H1 (cell line): ENCODE results near the gene UBTD1. TPM values are rescaled to one million over a fixed set of nuclear protein-coding genes. Genes with fewer than 3 reads are reported as not detected.

Experiments
- EP300 ChIP-seq, 2 experiments: IDR thresholded peaks; 1 replicate in 1 of 2; 2 replicates in 1 of 2; pipeline ENCODE4 v1.6.1; 2011 to 2012; ENCODE audit warnings: low read depth in 2 of 2, low read length in 2 of 2, mild to moderate bottlenecking in 2 of 2, borderline replicate concordance in 1 of 2, inconsistent platforms in 1 of 2, moderate library complexity in 1 of 2
- GABPA ChIP-seq: IDR thresholded peaks from 2 replicates; pipeline ENCODE4 v1.6.1; 2011; ENCODE audit warnings: mild to moderate bottlenecking, low read length, moderate library complexity, borderline replicate concordance; ENCODE audit not compliant: insufficient read depth
- POU5F1 ChIP-seq: IDR thresholded peaks from 2 replicates; pipeline ENCODE4 v1.6.1; 2011; ENCODE audit warnings: low read depth, mild to moderate bottlenecking, low read length, moderate library complexity
- USF2 ChIP-seq: IDR thresholded peaks from 2 replicates; pipeline ENCODE4 v1.6.1; 2011; ENCODE audit warnings: low read length, improper control_type of control experiment
- polyA plus RNA-seq, 7 experiments: library from polyadenylated mRNA; depleted of rRNA in 3 of 7; stranded (reverse) in 5 of 7; unstranded in 2 of 7; fragments of >200 nt in 5 of 7; fragments of 200-250 nt in 2 of 7; gene quantifications; 1 replicate in 5 of 7; 2 replicates in 1 of 7; 4 replicates in 1 of 7; pipeline versions ENCODE4 v1.2.1 to v1.2.3, GENCODE V29; 2011 to 2013; ENCODE audit warnings: missing spikeins in 2 of 7, mixed read lengths in 2 of 7
- total RNA-seq: library from RNA; stranded (reverse); fragmentation: NEBNext Ultra II Directional; extraction: Animal tissue kit (Norgen Biotek cat#: 25700); gene quantifications from 2 replicates; pipeline ENCODE4 v1.2.1, GENCODE V29; 2021
- TF ChIP-seq, protein P1 (sequence below): IDR thresholded peaks from 2 replicates; pipeline ENCODE4 v1.6.1; 2011; ENCODE audit warnings: low read depth, mild to moderate bottlenecking, low read length; ENCODE audit not compliant: insufficient read depth

The UBTD1 gene
- total and polyA plus RNA-seq, 2 of the 8 experiments (the other 6 are each of a cell fraction or from before 2014, with no cell fraction given), result 22.3 to 36.2 TPM

DNA sequence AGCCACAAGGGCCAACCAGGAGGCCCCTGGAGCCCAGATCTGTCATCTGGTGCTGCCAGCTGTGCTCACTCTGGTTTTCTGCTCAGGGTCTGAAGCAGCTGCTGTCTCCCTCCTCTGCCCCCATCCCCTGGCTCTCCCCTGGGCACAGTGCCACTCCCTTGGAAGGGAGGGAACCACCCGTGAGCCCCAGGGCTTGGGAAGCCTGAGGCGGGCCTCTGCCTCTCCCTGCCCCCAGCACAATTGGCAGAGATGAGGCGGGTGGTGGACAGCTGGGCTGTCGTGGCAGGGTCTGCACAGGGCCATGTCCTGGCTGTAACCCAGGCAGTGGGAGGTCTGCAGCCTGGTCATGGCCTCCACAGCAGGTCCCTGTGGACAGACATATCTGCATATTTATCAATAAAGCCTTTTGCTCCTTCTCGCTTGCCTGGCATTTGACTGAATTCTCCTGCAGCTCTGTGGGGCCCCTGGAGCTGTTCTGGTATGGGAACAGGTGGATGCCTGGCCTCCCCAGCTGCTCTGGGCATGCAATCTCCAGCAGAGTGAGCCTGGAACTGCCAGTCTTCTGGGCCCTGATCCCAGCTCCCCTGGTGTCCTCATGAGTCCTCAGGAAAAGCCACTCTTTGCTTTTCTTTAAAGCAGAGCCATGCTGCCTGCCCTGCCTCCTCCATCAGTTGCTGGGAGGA lies 72.2 kb downstream of the UBTD1 start (continued):
- no peak for TF ChIP-seq GABPA
- no peak for TF ChIP-seq USF2
- TF ChIP-seq, protein P1, sequence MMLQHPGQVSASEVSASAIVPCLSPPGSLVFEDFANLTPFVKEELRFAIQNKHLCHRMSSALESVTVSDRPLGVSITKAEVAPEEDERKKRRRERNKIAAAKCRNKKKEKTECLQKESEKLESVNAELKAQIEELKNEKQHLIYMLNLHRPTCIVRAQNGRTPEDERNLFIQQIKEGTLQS, result no peak
- no peak for TF ChIP-seq POU5F1
- no peak for TF ChIP-seq EP300 (IDR thresholded peaks at IDR 0.05; ENCODE audit: borderline replicate concordance in 1 of 2, low read depth in 2 of 2, low read length in 2 of 2)
